ENCODE results near the gene FOLR2. TPM values are rescaled to one million over a fixed set of nuclear protein-coding genes. Genes with fewer than 3 reads are reported as not detected.
A peak's percentile ranks its signal among the peaks of the same experiment; 100 is the strongest.

FOLR2 gene
- total RNA-seq, 3 donors from 2014 or later (not counting 1 experiment from before 2014, with no cell fraction given) = not detected

DNA sequence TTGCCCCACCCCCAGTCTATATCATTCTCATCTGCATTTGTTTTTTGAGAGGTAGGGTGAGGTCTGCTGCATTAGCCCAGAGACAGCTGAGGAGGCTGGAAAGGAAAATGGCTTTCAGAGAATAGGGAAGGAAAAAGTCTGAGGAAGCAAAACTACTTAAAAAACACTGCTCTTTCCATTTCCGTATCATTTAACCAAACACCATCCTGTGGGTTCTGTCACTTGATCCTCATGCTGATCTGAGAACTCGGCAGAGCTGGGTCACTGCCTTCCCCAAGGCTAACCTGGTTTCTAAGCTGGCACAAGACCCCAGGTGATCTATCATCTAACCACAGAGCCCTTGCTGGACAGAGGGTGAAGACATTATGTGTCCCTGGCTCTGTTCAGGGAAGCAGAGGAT is 1.2 kb downstream of the FOLR2 start:
- intact Hi-C loops (cut with micrococcal nuclease) = no loop called here
- H3K4me3 ChIP-seq (ENCODE audit: low read length) = no peak overlapping the region
- Mint-ChIP-seq H3K4me3 (peak overlapping the region; percentile 38), H3K27me3 (ENCODE audit: low read depth in 2 of 2) (peaks cover 9 to 10% of the 10 kb centered on the region in 2 donors), H3K4me1 (peaks cover 14 to 27% of the 10 kb centered on the region in 2 donors), H3K9me3 (no peaks in the 10 kb centered on the region), H3K27ac (no peak overlapping the region), H3K36me3 (no peaks in the 10 kb centered on the region)
- DNase-seq (no peak), ATAC-seq (peak in 2 of 3 donors; percentile 33 to 47)
- 8% methylated on average over 2 of the region's 2 CpGs for WGBS (ENCODE audit: insufficient coverage)
- no peaks in the 10 kb centered on the region for H3K27me3 ChIP-seq (ENCODE audit: control insufficient read depth, insufficient read depth, low read length)
- TF ChIP-seq, protein P1, sequence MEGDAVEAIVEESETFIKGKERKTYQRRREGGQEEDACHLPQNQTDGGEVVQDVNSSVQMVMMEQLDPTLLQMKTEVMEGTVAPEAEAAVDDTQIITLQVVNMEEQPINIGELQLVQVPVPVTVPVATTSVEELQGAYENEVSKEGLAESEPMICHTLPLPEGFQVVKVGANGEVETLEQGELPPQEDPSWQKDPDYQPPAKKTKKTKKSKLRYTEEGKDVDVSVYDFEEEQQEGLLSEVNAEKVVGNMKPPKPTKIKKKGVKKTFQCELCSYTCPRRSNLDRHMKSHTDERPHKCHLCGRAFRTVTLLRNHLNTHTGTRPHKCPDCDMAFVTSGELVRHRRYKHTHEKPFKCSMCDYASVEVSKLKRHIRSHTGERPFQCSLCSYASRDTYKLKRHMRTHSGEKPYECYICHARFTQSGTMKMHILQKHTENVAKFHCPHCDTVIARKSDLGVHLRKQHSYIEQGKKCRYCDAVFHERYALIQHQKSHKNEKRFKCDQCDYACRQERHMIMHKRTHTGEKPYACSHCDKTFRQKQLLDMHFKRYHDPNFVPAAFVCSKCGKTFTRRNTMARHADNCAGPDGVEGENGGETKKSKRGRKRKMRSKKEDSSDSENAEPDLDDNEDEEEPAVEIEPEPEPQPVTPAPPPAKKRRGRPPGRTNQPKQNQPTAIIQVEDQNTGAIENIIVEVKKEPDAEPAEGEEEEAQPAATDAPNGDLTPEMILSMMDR (IDR thresholded peaks at IDR 0.05) = no peak
- no peaks in the 10 kb centered on the region for H3K9me3 ChIP-seq (ENCODE audit: control insufficient read depth, insufficient read depth, low read length)
- H3K36me3 ChIP-seq (ENCODE audit: control insufficient read depth, insufficient read depth, low read length) = no peaks in the 10 kb centered on the region
- peaks cover 37% of the 10 kb centered on the region for H3K4me1 ChIP-seq (ENCODE audit: control insufficient read depth, insufficient read depth, low read length)
- H3K27ac ChIP-seq (ENCODE audit: low read length) = no peak overlapping the region

DNA sequence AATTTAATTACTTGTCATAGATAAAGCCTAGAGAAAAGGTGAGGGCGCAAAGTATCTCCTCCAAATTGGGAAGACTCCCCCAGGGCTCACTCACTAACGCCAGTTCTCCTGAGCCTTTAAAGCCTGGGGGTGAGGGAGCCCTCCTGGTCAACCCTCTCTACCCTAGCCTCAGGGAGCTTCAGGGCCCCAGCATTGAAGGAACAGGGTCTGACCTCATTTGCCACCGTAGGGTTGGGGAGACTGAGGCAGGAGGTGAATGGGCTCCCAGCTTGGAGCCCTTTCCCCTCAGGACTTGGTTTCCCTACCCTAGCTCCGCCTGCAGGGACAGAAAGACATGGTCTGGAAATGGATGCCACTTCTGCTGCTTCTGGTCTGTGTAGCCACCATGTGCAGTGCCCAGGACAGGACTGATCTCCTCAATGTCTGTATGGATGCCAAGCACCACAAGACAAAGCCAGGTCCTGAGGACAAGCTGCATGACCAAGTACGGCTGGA is 1.7 kb downstream of the FOLR2 start:
- DNase-seq = no peak
- H3K9me3 ChIP-seq (ENCODE audit: control insufficient read depth, insufficient read depth, low read length) = no peaks in the 10 kb centered on the region
- Mint-ChIP-seq H3K27me3 (ENCODE audit: low read depth in 2 of 2) (peaks cover 9 to 10% of the 10 kb centered on the region in 2 donors), H3K4me1 (peaks cover 17 to 30% of the 10 kb centered on the region in 2 donors), H3K4me3 (no peak overlapping the region), H3K9me3 (no peaks in the 10 kb centered on the region), H3K27ac (no peak overlapping the region), H3K36me3 (no peaks in the 10 kb centered on the region)
- peaks cover 39% of the 10 kb centered on the region for H3K4me1 ChIP-seq (ENCODE audit: control insufficient read depth, insufficient read depth, low read length)
- H3K4me3 ChIP-seq (ENCODE audit: low read length) = no peak overlapping the region
- no peak for ATAC-seq
- H3K27me3 ChIP-seq (ENCODE audit: control insufficient read depth, insufficient read depth, low read length) = no peaks in the 10 kb centered on the region
- TF ChIP-seq, protein P1 (IDR thresholded peaks at IDR 0.05) = no peak
- no peaks in the 10 kb centered on the region for H3K36me3 ChIP-seq (ENCODE audit: control insufficient read depth, insufficient read depth, low read length)
- intact Hi-C loops (cut with micrococcal nuclease) = no loop called here
- WGBS (ENCODE audit: insufficient coverage) = 85% methylated on average over 5 of the region's 5 CpGs
- no peak overlapping the region for H3K27ac ChIP-seq (ENCODE audit: low read length)

DNA sequence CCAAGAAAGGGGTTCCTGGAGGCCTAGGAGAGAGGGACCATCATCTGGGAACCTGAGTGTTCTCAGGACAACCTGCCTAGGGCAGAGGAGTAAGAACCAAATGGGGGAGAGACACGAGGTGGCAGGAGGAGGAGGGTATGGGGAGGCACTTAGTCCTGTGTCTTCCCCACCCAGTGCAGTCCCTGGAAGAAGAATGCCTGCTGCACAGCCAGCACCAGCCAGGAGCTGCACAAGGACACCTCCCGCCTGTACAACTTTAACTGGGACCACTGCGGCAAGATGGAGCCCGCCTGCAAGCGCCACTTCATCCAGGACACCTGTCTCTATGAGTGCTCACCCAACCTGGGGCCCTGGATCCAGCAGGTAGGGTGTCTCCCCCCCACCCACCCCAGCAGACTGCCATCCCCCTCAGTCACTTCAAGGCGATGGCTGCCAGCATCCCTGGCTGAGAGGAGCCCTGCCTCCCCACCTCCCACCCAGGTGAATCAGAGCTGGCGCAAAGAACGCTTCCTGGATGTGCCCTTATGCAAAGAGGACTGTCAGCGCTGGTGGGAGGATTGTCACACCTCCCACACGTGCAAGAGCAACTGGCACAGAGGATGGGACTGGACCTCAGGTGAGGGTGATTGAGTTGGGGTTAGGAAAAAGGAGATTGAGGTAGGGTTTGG is 4.2 kb downstream of the FOLR2 start:
- H3K27ac ChIP-seq (ENCODE audit: low read length) = no peak overlapping the region
- H3K36me3 ChIP-seq (ENCODE audit: control insufficient read depth, insufficient read depth, low read length) = no peaks in the 10 kb centered on the region
- ATAC-seq (no peak), DNase-seq (no peak)
- Mint-ChIP-seq H3K27ac (peak overlapping the region in 1 of 2 donors; percentile 44), H3K27me3 (ENCODE audit: low read depth in 2 of 2) (peaks cover 7 to 9% of the 10 kb centered on the region in 2 donors), H3K36me3 (no peaks in the 10 kb centered on the region), H3K4me3 (no peak overlapping the region), H3K9me3 (no peaks in the 10 kb centered on the region), H3K4me1 (peaks cover 25 to 46% of the 10 kb centered on the region in 2 donors)
- intact Hi-C loops (cut with micrococcal nuclease) = loop anchor here (5.0 kb wide), 1 partner anchor 591 kb away; the partner anchor contains the start of gene ATG16L2
- no peaks in the 10 kb centered on the region for H3K9me3 ChIP-seq (ENCODE audit: control insufficient read depth, insufficient read depth, low read length)
- peaks cover 53% of the 10 kb centered on the region for H3K4me1 ChIP-seq (ENCODE audit: control insufficient read depth, insufficient read depth, low read length)
- H3K4me3 ChIP-seq (ENCODE audit: low read length) = no peak overlapping the region
- TF ChIP-seq, protein P1 (IDR thresholded peaks at IDR 0.05) = no peak
- WGBS (ENCODE audit: insufficient coverage) = 84% methylated on average over 9 of the region's 10 CpGs
- no peaks in the 10 kb centered on the region for H3K27me3 ChIP-seq (ENCODE audit: control insufficient read depth, insufficient read depth, low read length)
